Left renal pelvis (tissue), 4 donors: ENCODE measurements around the gene CXCR6. TPM values are rescaled to one million over a fixed set of nuclear protein-coding genes. Genes with fewer than 3 reads are reported as not detected.

ENCODE experiments used
- DNase-seq, 4 donors: peaks; one replicate each; pipeline ENCODE4 v3.0.0-alpha.2; 2013; ENCODE audit warnings: low read depth in 4 of 4, low spot score in 3 of 4
- polyA plus RNA-seq, 4 donors: library from polyadenylated mRNA; unstranded; fragments of 120-200 nt; gene quantifications; one replicate each; pipeline ENCODE4 v1.2.1, GENCODE V29; 2013; ENCODE audit not compliant: insufficient read length in 4 of 4

The CXCR6 gene
- polyA plus RNA-seq, 4 donors = 0.20 to 0.55 (median 0.40) TPM

DNA sequence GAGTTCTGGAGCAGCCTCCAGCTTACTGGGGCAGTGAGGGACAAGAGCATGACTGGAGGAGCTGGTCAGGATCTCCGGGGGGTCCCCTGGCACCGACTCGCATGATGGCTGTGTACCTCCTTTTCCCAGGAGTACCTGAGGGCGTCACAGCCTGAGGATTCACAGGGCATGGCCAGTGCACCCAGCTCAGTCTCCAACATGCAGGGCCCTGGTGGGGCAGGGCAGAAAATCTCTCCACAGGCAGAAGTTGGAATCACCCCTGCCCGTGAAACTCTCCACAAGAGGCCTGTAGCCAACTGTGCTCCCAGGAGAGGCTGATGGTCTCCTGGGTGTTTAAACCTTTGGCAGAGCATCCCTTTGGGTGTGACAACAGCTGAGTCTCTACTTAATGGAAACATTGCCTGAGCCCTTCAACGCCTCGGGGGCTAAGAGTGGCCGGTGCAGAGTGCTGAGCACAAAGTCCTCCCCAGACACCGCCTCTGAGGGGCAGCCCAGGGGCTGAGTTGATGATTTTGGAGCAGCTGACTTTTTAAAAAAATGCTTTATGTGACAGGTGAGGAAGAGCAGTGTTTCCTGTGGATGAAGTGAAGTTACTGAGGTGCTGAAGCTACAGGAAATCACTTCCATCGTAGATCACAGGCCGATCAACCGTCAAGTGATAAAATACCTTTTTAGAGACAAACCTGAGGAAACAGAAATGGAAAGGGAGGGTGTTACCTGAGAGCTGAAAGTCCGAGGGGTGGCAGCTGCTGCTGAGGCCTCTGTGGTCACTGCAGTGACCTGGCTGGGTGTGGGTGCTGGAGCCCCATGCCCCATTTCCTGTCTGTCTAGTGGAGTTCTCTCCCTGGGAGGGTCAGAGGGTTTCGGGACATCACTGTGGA lies 21.9 kb upstream of the CXCR6 start:
- no peak for DNase-seq

DNA sequence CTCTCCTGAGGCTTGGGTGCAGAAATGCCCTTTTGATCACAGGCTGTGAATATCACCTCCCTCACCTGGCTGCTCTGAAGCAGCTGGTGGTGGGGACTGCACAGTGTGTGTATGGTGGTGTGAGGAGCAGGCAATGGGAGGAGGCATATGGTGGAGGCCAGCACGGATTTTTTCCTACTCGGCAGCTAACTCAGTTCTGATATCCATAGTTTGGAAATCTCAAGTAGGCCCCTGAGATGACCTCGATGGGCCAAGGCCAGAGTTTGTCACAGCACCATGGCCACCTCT lies 21.3 kb upstream of the CXCR6 start:
- DNase-seq = no peak

DNA sequence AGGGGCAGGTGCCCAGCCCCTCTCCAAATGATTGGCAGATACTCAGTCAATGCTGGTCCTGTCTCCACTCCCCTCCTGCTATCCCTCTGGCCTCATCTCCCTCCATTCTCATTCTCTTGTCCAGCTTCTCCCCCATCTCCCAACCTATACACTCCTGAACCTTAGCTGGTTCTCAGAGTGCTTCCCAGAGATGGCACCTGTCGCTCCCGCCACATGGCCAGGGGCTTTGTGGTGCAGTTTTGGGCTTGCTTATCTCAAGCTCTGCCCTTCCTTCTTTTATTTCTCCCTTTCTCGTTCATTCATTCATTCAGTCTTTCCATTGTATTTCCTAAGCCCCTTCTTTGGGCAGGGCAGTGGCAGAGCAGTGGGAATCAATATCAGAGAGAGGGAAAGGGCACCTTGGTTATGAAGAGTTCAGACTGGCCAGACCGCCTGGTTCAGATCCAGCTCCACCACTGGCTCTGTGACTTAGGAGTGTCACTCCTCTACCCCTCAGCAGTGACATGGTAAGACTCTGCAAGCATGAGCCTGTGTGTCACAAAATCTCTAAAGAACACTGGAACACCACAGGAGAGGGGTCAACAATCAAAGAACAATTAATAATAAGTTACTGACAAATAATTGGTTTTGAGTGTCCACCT lies 20.2 kb upstream of the CXCR6 start:
- no peak for DNase-seq

DNA sequence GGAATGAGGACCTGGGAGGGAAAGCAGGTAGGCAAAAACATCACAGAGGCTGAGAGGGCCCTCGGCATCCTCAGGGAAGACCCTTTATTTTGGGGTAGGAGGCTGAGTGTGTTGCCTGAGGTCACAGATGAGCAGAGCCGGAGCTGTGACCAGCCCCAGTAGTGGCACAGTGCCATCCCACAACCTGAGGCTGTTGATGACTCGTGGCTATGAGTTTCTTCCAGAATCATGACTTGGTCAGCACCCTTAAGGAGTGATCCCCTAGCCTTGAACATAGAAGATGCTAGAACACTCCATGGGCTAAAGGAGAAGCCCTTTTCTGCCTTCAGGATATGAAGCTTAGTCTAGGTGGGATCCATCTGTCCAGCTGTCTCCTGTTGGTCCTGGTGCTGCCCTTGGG lies 19.5 kb upstream of the CXCR6 start:
- DNase-seq = no peak

DNA sequence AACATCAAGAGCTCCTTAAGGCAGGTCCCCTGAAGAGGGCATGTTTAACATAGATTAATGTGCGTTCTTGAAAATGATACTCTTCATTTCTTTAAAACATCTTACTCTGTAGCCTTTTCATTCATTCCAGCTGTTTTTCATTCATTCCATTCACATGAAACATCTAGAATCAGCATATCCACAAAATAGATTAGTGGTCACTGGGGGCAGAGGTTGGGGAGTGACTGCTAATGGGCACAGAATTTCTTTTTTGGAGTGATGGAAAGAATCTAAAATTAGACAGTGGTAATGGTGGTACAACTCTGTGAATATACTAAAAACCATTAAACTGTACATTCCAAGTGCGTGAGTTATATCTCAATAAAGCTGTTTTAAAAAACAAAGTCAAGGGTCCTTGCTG lies 15.4 kb upstream of the CXCR6 start:
- DNase-seq = no peak

DNA sequence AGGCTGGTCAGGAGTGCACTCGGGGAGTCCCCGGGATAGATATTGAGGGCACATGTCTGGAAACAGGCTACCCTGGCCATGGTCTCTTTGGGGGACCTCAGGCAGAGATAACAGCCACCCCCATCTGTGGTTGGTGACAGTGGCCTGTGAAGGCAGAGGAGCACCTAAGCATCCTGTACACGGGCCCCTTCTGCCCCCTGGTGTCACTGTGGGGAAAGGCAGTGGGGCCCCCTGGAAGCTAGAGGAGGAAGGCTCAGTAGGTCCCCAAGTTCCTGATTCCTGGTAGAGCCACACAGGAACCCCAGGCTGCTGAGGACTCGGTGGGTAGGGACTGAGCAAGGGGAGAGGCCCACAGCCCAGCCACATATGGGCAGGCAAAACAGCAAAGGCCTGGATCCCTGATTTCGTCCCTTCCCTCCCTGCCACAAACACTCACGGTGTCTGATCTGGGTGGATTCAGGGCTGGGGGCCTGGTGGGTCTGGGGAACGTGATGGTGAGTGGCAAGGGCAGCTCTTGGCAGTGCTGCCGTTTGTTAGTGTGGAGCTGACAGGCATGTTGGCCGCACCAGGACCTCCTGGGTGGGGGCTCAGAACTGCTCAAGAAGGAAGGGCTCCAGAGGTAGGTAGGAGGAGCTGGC lies 14.1 kb upstream of the CXCR6 start:
- DNase-seq = no peak

DNA sequence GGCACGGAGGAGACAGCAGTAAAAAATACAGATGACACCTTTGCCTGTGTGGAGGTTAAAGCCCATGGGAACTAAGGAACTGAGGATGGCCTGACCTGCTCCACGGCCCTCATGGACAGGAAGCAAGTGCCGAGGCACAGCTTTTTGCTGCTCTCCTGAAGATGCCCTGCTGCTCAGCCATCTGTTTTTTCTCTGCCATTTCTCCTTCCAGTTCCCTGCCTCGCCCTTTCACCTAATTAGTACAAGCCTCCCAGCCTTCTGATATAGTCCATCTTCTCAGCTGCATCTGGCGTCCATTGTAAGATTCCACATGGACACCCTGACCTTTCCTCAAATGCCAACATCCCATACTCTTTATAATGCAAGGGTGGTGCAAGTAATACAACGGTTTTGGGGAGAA lies 11.8 kb upstream of the CXCR6 start:
- DNase-seq = no peak

DNA sequence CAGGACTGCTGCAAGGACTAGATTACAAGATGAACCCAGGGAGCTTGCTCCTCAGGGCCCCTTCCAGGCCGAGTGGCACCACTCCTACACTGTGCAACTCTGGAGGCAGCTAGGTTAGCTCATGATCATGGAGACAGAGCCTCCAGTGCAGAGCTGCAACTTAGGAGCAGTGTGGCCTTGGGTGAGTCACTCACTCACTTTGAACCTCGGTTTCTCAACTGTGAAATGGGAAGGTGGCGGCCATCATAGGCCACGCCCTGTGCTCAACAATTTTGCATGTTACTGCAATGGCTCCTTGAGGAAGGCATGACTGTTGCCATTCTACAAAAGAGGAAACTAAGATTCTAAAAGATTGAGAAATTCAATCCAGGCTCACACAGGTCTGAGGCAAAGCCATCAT lies 11.2 kb upstream of the CXCR6 start:
- DNase-seq = no peak

DNA sequence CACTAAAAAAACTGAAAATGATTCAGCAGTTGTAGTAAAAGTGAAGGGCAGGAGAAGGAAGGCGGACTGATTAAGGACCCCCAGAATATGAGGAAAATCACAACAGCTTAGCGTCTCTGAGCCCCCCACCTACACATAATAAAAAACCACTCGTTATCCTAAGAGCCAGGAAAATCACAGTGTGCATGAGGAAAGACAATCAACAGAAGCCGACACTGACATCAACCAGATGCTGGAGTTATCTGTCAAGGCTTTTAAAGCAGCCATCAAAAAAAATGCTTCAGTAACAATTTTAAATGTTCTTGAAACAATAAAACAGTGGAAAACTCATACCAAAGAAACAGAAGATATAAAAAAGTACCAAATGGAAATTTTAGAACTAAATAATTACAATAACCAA lies 9.7 kb upstream of the CXCR6 start:
- no peak for DNase-seq

DNA sequence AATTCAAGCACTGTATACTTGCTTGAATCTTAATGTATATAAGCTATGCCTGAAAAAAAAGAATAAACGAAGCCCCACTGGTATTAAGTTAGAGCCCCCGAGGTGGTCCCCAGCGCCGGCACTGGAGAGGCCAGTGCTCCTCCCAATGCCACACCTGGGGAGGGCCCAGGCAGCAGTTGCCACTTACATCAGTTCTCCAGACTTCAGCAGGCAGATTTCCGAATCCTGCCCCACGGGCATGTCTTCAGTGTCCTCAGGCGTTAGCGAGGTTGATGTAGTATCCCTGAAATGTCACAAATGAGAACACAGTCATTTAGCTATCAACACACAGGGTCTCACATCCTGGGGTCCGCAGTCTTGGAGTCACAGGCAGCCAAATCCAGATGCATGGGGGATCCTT lies 7.0 kb upstream of the CXCR6 start:
- no peak for DNase-seq

DNA sequence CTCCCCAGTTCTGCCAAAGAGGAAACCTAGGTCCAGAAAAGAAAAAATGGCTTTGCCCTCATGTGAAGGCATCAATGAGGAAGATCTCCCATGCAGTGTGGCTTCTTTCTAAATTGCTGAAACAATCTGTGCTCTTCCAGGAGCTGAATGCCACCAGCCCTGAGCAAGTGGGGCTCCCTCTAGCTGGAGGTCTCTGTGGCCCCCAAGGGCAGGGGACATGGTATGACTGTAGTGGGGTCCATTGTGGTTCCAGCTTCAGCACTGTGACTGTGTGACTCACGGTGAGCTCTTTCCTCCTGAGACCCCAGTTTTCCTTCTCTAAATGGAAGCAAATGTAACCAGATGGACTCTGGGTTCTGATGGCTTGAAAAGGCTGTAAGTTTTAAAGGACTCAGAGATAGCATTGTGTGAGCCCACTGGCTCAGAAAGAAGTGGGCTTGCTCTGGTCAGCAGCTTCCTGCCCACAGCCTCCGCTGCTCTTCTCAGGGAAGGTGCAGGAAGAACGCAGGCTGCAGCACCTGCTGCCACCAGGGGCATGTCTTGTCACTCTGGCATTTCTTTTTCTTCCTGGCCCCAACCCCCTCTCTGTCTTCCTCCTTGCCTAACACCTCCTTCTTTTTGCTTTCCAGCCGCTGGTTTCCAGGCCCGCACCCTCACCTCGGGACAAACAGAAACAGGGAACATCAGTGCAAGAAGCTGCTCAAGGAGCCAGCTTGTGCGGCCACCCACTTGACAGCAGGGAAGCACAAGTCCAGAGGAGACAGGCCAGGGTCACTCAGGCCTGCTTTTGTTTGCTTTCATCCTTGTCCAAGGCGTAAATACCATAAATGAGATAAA lies 5.8 kb upstream of the CXCR6 start:
- no peak for DNase-seq

DNA sequence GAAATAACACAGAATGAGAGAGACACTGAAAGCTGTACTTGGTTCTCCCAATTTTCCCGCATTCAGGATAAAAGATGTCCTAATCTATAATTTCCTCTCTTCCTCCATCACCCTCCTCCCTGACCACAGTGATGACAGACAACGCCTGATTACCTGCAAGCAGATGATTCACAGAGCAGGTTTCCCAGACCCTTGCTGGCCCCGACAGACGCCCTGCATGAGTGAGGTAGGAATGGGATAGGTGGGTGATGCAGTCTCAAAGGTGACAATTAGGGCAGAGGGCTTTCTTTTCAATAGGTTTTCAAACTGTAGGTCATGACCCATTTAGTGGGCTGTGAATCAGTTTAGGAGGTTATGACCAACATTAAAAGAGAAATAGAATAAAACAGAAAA lies 5.2 kb upstream of the CXCR6 start:
- no peak for DNase-seq

DNA sequence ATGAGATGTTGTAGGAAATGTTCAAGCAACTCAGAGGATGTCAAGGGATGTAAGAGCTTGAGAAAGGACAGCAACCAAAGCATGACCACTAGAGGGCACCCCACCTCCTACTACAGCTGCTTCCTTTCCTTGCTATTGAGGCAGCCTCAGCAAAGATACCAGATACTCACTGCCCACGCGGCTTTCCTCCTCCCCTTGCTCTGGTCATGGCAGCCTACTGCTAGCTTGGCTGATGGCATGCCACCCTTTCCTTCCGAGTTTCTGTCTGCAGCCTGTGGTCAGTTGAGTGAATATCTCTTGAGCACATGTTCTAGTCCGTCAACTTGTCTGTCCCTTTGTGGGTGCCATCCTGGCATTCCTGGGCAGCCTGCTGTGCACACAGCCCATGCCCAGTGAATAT lies 4.4 kb upstream of the CXCR6 start:
- peak; percentile 72 to 79 (median 76) for DNase-seq

DNA sequence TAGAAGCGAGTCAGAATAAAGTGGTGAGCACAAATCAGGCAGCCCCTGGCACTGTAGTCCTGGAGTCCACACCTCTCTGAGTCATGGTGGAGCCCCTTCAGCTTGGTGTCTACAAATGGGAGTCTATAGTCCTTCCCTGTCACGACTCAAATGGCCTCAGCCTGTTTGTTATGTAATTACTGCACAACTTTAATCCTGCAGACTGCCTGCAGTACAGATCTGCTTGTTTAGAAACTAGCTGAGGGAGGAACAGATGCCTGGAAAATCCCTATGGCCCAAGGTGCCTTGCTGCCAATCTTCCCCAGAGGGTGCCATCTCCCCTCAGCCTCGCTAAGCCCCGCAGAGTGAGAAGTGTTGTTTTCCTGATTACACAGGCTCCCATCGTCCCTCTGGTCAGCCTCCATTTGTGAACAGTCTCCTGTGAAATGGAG lies 3.9 kb upstream of the CXCR6 start:
- DNase-seq = no peak

DNA sequence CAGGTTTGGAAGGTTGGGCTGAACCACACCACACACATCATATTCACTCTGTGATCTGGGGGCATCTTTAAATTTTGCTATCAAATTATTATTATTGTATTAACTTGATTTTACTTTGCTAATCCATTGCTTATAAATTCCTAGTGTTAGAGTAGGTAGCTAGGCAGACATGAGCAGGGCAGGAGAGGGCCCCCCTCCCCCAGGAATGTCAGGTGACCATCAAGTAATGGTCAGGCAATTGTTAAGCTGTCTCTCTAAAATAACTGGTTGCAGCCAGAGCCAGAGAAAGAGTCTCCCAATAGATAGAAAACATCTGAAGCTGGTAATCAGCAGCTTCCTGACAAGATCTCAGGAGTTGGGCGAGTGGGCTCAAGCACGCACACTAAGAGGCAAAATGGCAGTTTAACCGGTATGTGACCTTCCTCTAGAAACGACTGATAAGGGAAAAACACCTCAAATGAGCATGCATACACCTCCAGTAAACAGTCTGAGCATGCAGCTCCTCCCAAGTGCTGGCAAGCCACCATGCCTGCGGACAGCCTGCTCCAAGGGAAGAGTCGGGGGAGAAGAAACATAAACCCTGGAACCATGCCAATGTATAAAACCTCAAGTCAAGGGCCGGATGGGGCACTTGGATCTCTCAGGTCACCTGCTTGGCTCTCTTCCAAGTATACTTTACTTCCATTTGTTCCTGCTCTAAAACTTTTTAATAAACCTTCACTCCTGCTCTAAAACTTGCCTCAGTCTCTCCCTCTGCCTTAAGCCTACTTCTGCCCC lies 3.1 kb upstream of the CXCR6 start:
- DNase-seq = no peak

DNA sequence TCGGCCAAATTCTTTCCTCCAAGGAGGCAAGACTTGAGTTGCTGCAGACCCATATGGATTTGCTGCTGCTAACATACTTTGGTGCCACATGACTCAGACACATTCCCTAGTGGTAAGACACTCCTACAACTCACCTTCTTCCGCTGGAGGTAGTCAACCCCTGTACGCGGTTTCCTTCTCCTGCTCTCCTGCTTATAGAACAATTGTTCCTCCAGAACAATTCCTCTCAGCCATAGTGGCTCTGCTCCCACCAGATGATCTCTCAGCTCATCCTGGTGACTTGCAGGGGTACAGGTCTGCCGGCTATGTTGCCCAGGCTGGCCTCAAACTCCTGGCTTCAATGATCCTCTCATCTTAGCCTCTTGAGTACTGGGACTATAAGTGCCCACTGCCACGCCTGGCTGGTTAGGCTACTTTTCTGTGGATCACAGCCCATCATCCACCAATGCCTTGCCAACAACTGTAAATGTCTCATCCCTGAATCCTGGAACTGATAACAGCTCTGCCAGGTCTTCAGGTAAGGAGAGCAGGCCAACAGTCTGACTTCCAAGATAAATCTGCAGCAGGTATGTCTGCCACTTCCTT lies 2.4 kb upstream of the CXCR6 start:
- DNase-seq = no peak

DNA sequence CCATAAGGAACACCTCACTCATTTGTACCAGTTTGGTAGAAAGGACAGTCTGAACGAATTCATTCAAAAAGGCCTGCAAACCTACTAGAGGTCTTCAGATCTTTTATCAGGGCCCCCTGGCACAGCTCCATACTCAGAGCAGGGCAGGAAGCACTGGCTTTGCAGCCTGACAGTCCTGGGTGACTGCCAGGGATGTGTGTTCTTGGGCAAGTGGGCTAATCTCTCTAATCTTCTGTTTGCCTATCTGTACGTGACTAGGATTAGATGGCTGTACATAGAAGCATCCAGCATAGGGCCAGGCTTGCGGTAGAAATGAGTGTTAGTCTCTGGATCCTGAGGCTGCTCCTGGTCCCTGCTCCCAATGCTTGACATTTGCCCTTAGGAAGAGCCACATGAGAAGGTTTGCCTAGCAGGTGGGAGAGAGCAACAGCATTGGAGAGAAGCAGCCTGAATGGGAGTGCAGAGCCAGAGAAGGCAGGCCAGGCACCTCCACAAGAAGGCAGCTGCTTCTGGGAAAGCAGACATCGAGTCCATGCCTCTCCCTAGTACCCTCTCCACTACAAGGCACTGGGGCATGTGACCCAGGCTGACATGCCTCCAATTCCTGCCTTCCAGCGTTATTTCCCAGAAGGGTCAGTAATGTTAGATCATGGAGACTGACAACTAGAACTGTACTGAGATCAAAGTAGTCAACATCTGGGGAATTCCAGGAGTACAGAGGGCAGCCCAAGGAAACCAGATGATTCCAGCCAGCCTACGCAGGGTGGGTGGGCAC lies 1.0 kb upstream of the CXCR6 start:
- no peak for DNase-seq

DNA sequence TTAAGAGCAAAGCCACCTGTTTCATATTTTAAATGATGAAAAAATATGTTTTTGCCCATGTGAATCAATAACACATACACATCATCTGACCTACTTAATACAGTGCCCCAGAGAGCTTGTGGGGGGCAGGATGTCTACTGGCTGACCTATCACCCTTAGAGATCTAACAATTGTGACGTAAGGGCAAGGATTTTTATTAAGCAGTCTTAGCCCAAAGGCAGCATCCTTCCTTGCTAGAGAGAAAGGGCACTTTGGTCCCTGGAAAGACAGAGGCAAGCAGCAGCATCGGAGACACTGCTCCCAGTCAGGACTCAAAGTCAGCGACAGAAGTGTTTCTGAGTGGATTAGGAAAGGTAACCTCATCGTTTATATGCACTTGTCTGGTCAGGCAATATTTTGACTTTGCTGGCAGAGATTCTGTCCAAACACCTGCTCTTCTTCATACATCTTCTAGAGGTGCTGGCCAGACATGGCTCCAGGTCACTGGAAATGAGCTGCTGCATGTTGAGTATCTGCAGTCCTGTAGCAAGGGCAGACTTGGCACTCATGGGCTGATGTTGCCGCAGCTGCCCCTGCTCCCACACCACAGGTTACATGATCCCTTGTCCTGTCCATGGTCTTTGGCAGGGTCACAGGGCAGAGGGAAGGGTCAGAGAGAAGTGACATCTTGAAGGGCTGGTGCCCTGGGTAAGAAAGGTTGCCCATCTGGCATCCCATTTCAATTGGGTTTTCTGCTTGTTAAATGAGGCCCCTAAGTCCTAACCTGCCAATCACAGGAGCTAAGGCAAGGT lies 1.8 kb downstream of the CXCR6 start:
- DNase-seq = no peak
